Gastroesophageal sphincter (tissue), 3 donors: ENCODE measurements around the gene MAPK14.

Experiments
- CTCF ChIP-seq, 4 experiments: fragments of 200-600 bp in 2 of 4; fragments of 450-650 bp in 2 of 4; sonication (generic) in 1 of 4; IDR thresholded peaks; one replicate each; pipeline ENCODE4 v1.5.1; 2017 to 2019; ENCODE audit warnings: antibody characterized with exemption in 4 of 4, mild to moderate bottlenecking in 2 of 4, moderate library complexity in 2 of 4
- POLR2A ChIP-seq, 2 donors: fragments of 450-650 bp; IDR thresholded peaks; one replicate each; pipeline ENCODE4 v1.6.1; 2017; ENCODE audit warnings: antibody characterized with exemption in 2 of 2, mild to moderate bottlenecking in 2 of 2, moderate library complexity in 1 of 2

GRCh38 chr6:36116943-36117342 is 89.3 kb downstream of the MAPK14 start:
- TF ChIP-seq CTCF (IDR thresholded peaks at IDR 0.05) (no peak), POLR2A (IDR thresholded peaks at IDR 0.05) (no peak)
